ENCODE results near the gene PVALEF.

The PVALEF gene

DNA sequence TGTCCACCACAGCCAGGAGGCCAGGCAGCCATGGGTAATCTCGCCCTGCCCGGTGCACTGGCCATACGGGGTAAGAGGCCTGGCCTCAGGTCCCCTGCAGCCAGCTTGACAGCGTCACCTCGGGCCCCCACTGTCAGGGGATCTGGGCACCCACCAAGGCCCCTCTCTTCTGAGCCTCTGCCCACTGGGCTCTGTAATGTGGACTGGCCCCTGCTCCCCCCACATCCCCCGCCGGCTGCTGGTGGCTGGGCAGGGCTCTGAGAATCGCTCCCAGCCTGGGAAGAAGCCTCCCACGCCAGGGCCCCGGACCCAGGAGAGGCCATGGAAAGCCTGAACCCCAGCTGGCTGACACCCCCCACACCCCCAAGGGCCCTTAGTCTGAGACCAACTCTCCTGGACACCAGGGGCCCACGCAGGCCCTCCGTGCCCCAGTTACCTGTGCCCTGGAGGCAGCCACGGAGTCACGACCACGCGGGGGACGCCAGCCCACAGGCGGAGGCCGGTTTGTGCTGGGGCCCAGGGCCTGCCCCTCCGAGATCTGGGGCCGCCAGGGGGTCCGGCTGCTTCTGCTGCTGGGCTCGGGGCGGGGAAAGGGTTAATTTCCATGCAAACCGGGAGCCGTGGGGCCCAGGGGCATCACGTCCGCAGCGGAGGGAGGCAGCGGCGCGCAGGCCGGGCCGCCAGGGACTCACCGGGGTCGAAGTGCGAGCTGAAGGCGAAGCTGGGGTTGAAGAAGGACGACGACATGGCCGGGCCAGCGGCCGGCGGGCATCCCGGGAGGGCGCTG, at the start of gene PVALEF:
Gene PVALEF, plus strand, starts transcription at position 262 of the 787 bp plus-strand sequence. CDS start 15,720 bp downstream, outside the sequence.
- DNase-seq = no peak

- DNase-seq = no peak
Observed at GRCh38 chr17:81115749-81116464, 49.4 kb upstream of the PVALEF start.

DNA sequence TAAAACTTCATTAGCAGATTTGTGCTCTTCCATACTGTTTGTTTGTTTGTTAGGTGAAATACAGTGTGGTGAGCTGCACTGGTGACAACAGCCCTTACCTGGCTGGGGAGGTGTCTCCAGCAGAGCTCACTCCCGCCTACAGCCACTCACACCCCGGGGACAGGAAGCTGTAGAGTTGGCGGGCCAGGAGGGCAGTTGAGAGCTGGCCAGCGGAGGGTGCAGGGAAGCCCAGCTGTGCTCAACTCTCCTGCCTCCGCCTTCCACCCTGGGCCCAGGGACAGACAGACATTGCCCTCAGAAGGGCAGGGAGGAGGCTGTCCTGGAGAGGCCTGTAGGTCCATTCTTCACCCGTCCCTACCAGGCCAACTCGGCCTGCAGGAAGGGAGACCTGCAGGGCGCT, 48.6 kb upstream of the PVALEF start:
- no peak for DNase-seq

GRCh38 chr17:81117672-81118198, 47.6 kb upstream of the PVALEF start:
- DNase-seq = no peak

- DNase-seq = no peak
Observed at GRCh38 chr17:81118308-81119221, 46.7 kb upstream of the PVALEF start.

DNA sequence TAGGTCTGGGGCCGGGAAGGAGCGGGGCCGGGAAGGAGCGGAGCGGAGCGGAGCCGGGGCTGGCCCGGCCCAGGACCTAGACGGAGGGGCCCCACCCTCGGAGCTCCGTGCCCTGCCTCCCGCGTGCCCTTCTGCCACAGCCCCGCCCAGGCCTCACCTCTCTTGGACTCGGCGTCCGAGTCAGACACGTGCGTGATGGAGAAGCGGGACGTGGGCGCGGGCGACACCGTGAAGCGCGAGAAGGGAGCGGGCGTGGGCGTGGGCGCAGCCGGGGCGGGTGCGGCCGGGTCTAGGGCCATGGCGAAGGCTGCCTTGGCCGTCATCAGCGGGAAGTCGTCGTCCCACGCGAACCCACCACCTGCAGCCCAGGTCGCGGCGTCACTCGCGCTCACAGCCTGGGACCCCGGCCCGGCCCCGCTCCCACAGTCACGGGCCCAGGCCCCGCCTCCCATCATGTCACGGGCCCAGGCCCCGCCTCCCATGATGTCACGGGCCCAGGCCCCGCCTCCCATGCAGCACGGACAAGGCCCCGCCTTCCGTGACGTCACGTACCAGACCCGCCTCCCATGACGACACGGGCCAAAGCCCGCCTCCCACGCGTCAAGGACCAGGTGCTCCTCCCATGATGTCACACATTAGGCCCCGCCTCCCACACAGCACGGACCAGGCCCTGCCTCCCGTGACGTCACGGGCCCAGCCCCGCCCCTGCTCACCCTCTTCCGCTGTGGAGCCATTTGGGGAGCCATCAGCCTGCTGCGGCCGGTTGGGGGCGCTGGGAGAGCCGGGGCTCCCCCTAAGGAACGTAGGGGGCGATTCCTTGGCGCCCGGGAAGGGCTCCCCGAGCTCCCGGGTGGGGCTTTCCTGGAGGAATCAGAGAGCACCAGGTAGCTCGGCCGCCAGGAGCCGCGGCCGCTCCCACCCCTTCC, 45.8 kb upstream of the PVALEF start:
- DNase-seq = peak; percentile 87

DNA sequence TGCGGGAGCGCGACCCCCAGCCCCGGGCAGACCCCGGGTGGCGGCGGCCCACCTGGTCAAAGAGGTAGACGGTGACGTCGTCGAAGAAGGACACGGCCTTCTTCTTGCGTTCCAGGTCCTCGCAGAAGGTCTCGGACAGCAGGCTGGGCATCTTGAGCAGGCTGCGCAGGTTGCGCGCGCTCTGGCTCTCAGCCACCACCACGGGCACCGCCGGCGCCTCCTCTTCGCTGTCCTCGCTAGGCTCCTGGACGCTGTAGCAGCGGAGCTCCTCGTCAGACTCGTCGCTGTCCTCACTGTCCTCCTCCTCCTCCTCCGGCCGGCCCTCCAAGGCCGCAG, 45.2 kb upstream of the PVALEF start:
- no peak for DNase-seq

- DNase-seq = no peak
Observed at GRCh38 chr17:81120695-81121621, 44.3 kb upstream of the PVALEF start.

DNA sequence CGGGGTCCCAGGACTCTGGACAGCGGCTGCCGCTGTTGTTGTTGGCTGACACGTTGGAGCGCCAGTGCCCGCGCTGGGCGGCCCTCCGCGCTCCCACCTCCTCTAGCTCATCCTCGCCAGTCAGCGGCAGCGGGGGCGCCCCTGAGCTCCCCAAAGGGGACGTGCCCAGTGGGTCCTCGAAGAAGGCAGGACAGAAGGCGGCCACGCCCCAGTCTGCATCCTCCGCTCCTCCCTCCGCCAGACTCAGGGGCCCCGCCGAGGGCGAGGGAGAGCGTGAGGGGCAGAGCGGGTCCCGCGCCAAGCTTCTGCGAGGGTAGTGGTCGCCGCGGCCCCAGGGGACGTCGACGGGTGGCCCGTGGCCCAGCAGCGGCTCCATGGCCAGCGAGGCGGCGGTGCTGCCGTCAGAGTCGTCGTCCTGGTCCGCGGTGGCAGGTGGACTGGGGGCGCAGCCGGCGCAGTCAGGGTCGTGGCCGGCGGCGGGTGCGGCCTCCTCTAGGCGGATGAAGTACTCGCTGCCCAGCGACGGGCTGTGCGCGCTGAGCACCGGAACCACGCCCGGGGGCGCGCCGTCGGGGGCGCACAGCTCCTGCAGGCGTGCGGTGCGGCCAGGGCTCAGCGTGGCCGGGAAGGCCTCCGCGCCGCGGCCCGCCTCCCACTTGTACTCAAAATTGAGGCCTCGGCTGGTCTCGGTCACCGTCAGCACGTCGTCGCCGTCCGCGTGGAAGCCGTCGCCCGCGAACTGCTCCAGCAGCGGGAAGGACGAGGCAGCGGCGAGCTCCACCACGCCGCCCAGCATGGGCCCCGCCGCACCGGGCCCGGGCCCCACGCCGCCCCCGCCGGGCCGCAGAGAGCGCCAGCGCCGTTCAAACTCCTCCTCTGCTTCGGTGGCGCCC, 43.2 kb upstream of the PVALEF start:
- no peak for DNase-seq

DNA sequence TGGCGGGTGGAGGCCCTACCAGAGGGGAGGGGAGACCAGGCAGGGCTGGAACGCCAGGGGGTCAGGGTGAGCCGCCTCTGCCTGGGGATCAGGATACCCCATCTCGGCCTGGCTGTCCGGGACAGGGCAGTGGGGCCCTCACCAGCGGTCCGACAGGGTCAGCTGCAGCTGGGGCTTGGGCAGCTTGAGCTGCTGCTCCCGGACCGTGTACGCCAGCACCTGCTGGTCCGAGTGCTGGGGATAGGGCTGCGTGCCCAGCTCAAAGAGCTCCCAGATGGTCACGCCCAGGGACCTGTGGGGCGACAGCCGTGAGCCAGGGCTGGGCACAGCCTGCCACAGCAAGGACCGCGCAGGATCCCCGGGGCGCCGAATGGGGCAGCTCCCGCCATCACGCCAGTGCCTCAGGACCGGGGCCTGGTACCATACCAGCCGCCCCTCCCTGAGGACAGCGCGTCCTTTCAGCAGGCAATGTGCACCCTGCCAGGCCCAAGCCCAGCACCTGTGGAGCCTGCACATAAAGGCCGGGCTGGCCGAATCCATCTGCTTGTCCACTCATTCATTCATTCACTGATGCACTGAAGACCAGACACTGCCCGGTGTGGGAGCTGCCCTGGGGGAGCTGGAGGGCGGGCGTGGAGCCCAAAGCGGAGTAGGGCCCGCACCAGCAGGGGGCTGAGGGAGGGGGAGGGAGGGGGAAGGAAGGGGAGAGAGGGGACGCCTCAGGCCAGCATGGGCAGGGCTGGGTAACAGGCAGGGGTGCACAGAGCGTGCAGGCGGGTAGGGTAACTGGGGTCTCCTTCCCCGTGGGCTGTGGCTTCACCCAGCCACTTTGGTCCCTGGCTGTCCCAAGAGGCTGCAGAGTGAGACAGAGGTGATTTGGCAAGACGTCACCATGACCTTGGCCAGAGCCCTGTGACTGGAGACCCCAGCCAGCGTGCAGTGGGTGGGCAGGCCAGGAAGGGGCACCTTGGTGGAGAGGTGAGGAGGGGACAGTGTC, 42.0 kb upstream of the PVALEF start:
- no peak for DNase-seq

GRCh38 chr17:81124377-81124776, 40.9 kb upstream of the PVALEF start:
- no peak for DNase-seq

DNA sequence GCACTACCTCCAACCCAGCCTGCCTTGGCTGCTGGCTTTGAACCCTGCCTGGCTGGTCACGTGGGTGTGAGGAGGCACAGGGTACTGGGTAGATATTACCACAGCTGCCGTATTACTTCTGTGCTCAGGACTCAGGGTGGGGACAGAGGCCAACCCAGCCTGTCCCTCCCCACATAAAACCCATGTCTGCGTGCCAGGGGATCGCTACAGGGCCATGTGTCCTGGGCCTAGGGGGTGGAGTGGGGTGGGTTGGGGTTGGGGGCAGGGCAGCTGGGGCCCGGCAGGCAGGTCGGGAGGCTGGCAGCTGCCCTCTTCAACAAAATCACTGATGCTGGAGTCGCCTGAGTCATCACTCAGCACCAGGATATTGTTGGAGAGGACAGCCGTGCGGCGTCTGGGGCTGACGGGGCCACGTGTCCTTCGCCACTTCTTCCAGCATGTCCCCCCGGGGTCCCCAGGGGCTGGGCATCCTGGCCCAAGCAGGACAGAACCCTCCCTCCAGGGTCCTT, 39.7 kb upstream of the PVALEF start:
- DNase-seq = no peak

DNA sequence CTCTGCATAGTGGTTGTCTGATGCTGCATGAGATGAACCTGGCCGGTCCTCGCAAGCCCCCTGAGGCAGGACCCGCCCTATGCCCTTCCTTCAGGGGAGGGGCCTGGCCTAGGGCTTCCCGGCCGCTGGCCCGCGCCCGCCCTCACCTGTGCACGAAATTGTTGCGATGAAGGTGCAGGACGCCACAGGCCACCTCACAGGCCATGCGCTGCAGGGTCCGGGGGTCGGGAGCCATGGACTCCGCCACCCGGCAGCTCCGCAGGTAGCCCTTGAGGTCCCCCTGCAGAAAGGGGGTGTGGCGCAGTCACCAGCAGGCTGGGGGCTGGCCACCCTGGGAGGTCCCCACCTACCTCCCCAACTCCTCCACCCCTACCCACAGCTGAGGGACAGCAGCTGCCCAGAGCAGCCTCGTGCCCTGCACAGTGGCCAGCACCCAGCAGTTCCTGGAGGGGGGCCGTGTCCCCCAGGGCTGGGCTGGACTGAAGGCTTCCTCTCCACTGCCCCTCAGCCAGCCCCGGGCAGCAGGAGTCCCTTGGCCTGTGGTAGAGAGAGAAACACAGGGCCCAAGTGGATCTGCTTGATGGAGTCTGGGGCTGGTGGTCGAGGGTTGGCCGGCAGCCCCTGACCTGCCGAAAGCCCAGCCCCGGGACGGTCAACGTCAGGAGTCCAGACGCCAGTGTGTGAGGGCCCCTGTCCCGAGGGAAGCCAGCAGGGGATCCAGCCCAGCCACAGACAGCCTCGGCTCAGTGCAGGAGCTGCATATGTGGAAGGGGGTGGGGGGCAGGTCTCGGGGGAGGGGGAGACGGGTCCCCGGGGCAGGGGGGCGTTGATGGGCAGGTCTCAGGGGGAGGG, 38.8 kb upstream of the PVALEF start:
- DNase-seq = no peak

GRCh38 chr17:81127133-81127455, 38.2 kb upstream of the PVALEF start:
- no peak for DNase-seq

GRCh38 chr17:81127526-81128177, 37.7 kb upstream of the PVALEF start:
- no peak for DNase-seq

DNA sequence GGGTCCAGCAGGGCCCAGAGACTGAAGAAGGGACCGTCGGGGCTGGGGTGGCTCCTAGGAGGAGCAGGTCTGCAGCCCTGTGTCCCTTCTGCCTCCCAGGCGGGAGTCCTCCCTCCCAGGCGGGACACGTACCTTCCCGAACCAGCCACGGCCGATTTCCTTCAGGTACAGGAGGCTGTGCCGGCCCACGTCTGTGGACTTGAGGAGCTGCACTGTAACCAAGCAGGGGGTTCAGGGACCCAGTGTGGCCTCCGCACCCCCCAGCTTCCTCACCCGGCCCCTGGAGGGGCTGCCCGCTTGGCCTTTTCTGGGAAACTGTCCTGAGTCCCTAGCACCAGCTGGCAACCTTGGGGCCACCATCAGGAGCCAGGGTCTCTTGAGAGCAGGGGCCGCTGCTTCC, 37.0 kb upstream of the PVALEF start:
- DNase-seq = no peak

GRCh38 chr17:81128774-81129173, 36.5 kb upstream of the PVALEF start:
- DNase-seq = no peak
